BLaER1 treated with 17β-estradiol and CSF1 and Interleukin-3, amounts not matched to agents 10 nM and 100 nM (cell line): ENCODE measurements around the gene PIKFYVE.
A peak's percentile ranks its signal among the peaks of the same experiment; 100 is the strongest.
"Not testable (repeated sequence)": the region's sequence is repeated elsewhere in the genome, so short reads cannot be mapped to it uniquely, and the experiment has no call there.

Source experiments
- H3K27ac ChIP-seq, 11 experiments: shearing (Covaris generic); formaldehyde crosslinking; 2 replicates each; pipeline ENCODE4 v1.8.1; 2022
- H3K27me3 ChIP-seq, 11 experiments: shearing (Covaris generic); formaldehyde crosslinking; 2 replicates each; pipeline ENCODE4 v1.8.1; 2022
- H3K36me3 ChIP-seq, 11 experiments: shearing (Covaris generic); formaldehyde crosslinking; 2 replicates each; pipeline ENCODE4 v1.8.1; 2022
- H3K4me1 ChIP-seq, 10 experiments: shearing (Covaris generic); formaldehyde crosslinking; 2 replicates each; pipeline ENCODE4 v1.8.1; 2022
- H3K4me2 ChIP-seq, 11 experiments: shearing (Covaris generic); formaldehyde crosslinking; 2 replicates each; pipeline ENCODE4 v1.8.1; 2022
- H3K4me3 ChIP-seq, 10 experiments: shearing (Covaris generic); formaldehyde crosslinking; 2 replicates each; pipeline ENCODE4 v1.8.1; 2022
- H3K9ac ChIP-seq, 11 experiments: shearing (Covaris generic); formaldehyde crosslinking; 2 replicates each; pipeline ENCODE4 v1.8.1; 2022
- H3K9me3 ChIP-seq, 11 experiments: shearing (Covaris generic); formaldehyde crosslinking; replicated peaks in 1 of 11; 2 replicates each; pipeline ENCODE4 v1.8.1; 2022
- H4K20me1 ChIP-seq, 11 experiments: shearing (Covaris generic); formaldehyde crosslinking; 2 replicates each; pipeline ENCODE4 v1.8.1; 2022
- Cebpa-rat ChIP-seq, 11 experiments: shearing (Covaris generic); IDR thresholded peaks; 2 replicates each; pipeline ENCODE4 v1.8.1; 2022

Gene PIKFYVE

GRCh38 chr2:208265801-208266552 lies at the start of gene PIKFYVE:
PIKFYVE (plus strand) TSS chr2:208266255; CDS start chr2:208271520, 5,265 bp downstream.
- peaks cover 6 to 20% (median 9%) of the 10 kb centered on the region in 11 experiments; a peak in 18 of 22 replicates for H3K9me3 ChIP-seq
- H3K36me3 ChIP-seq, result peaks cover 5 to 23% (median 20%) of the 10 kb centered on the region in 11 experiments; a peak in 20 of 22 replicates
- TF ChIP-seq Cebpa-rat (IDR thresholded peaks at IDR 0.05), result no peak
- peak within 1 kb of the TSS; percentile 76 to 98 (median 94) for H3K27ac ChIP-seq
- peak within 1 kb of the TSS; percentile 79 to 96 (median 86) for H3K4me3 ChIP-seq
- H3K9ac ChIP-seq, result peak within 1 kb of the TSS; percentile 87 to 98 (median 94)
- peaks cover 13 to 44% (median 38%) of the 10 kb centered on the region in 11 experiments; a peak in 17 of 22 replicates for H4K20me1 ChIP-seq
- H3K4me1 ChIP-seq, result peaks cover 34 to 43% (median 39%) of the 10 kb centered on the region in 10 experiments
- peak within 1 kb of the TSS; percentile 88 to 100 (median 96) for H3K4me2 ChIP-seq
- no peaks in the 10 kb centered on the region for H3K27me3 ChIP-seq

GRCh38 chr2:208221873-208222272 lies 44.2 kb upstream of the PIKFYVE start:
- not testable (repeated sequence) for H3K4me3 ChIP-seq, H3K9me3 ChIP-seq, H4K20me1 ChIP-seq, H3K9ac ChIP-seq, H3K4me1 ChIP-seq, H3K27me3 ChIP-seq, H3K36me3 ChIP-seq, H3K27ac ChIP-seq, H3K4me2 ChIP-seq

- H4K20me1 ChIP-seq, result no peaks in the 10 kb centered on the region
- H3K4me2 ChIP-seq, result no peak overlapping the region
- TF ChIP-seq Cebpa-rat (IDR thresholded peaks at IDR 0.05), result no peak
- peaks cover under 1 to 13% (median 8%) of the 10 kb centered on the region in 11 experiments; a peak in 17 of 22 replicates for H3K9me3 ChIP-seq
- no peak overlapping the region for H3K9ac ChIP-seq
- H3K36me3 ChIP-seq, result no peaks in the 10 kb centered on the region
- H3K4me1 ChIP-seq, result no peaks in the 10 kb centered on the region
- H3K27ac ChIP-seq, result no peak overlapping the region
- H3K4me3 ChIP-seq, result no peak overlapping the region
- H3K27me3 ChIP-seq, result no peaks in the 10 kb centered on the region
Observed at GRCh38 chr2:208222351-208222750, 43.7 kb upstream of the PIKFYVE start.

DNA sequence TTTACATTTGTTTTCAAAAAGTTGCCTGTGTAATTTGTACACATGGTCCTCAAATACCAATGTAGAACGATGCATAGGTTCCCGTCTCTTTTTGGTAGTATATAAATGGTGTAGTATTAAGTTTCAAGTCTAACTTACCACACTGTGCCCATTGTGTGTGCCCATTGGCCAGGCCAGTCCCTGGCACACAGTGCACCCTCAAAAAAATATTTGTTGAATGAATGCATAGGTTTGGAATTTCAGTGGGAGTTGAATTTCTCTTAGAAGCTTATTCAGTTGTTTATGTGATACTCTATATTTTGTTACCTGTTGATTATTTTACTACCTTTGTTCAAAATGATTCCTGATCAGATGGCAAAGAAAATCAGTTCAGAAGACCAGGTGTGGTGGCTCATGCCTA lies 41.3 kb upstream of the PIKFYVE start:
- Histone ChIP-seq H3K36me3 (no peaks in the 10 kb centered on the region), H3K27ac (no peak overlapping the region), H3K4me1 (no peaks in the 10 kb centered on the region), H3K4me3 (no peak overlapping the region), H3K27me3 (no peaks in the 10 kb centered on the region), H3K9ac (no peak overlapping the region), H3K9me3 (peaks cover 7 to 20% (median 15%) of the 10 kb centered on the region in 11 experiments; a peak in 19 of 22 replicates), H3K4me2 (no peak overlapping the region), H4K20me1 (no peaks in the 10 kb centered on the region)
- no peak for TF ChIP-seq Cebpa-rat (IDR thresholded peaks at IDR 0.05)

GRCh38 chr2:208227581-208228232 lies 38.3 kb upstream of the PIKFYVE start:
- H3K4me1 ChIP-seq, result no peaks in the 10 kb centered on the region
- no peaks in the 10 kb centered on the region for H3K27me3 ChIP-seq
- no peaks in the 10 kb centered on the region for H4K20me1 ChIP-seq
- H3K27ac ChIP-seq, result no peak overlapping the region
- no peaks in the 10 kb centered on the region for H3K36me3 ChIP-seq
- TF ChIP-seq Cebpa-rat (IDR thresholded peaks at IDR 0.05), result no peak
- no peak overlapping the region for H3K9ac ChIP-seq
- no peak overlapping the region for H3K4me3 ChIP-seq
- H3K4me2 ChIP-seq, result no peak overlapping the region
- H3K9me3 ChIP-seq, result peaks cover 21 to 42% (median 35%) of the 10 kb centered on the region in 11 experiments

- Histone ChIP-seq H3K27me3 (no peaks in the 10 kb centered on the region), H3K9ac (no peak overlapping the region)
- no peak for TF ChIP-seq Cebpa-rat (IDR thresholded peaks at IDR 0.05)
Observed at GRCh38 chr2:208228476-208228875, 37.6 kb upstream of the PIKFYVE start.

GRCh38 chr2:208234786-208235185 lies 31.3 kb upstream of the PIKFYVE start:
- Histone ChIP-seq H3K9ac (no peak overlapping the region), H3K27ac (no peak overlapping the region), H3K4me2 (no peak overlapping the region), H4K20me1 (no peaks in the 10 kb centered on the region), H3K36me3 (peaks cover 46 to 51% (median 49%) of the 10 kb centered on the region in 11 experiments), H3K9me3 (peaks cover 19 to 43% (median 33%) of the 10 kb centered on the region in 11 experiments), H3K4me1 (no peaks in the 10 kb centered on the region), H3K27me3 (no peaks in the 10 kb centered on the region), H3K4me3 (no peak overlapping the region)
- no peak for TF ChIP-seq Cebpa-rat (IDR thresholded peaks at IDR 0.05)

More at GRCh38 chr2:208228476-208228875, 37.6 kb upstream of the PIKFYVE start:
- H3K4me1 ChIP-seq, result no peaks in the 10 kb centered on the region
- no peaks in the 10 kb centered on the region for H3K36me3 ChIP-seq
- peaks cover 26 to 49% (median 43%) of the 10 kb centered on the region in 11 experiments for H3K9me3 ChIP-seq
- H3K4me2 ChIP-seq, result no peak overlapping the region
- no peaks in the 10 kb centered on the region for H4K20me1 ChIP-seq
- no peak overlapping the region for H3K27ac ChIP-seq
- no peak overlapping the region for H3K4me3 ChIP-seq

DNA sequence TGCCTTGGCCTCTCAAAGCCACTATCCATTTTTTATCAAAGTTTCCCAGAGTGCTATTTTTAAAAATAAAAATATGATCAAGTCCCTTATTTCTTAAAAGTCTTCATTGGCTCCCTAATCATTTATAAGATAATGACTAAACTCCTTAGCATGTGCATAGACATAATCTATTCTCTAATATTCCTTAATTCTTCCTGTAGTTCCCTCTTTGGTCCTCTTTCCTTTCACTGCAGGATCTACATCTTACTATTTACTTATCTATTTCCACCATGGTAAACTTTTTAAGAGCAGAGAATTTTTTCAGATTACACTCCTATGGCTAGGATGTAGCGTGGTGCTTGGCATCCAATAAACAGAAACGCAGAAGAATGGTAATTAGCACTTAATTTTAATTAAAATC lies 30.2 kb upstream of the PIKFYVE start:
- no peak overlapping the region for H3K4me3 ChIP-seq
- H3K9ac ChIP-seq, result no peak overlapping the region
- peaks cover 19 to 33% (median 27%) of the 10 kb centered on the region in 11 experiments for H3K9me3 ChIP-seq
- H3K4me2 ChIP-seq, result no peak overlapping the region
- no peak overlapping the region for H3K27ac ChIP-seq
- TF ChIP-seq Cebpa-rat (IDR thresholded peaks at IDR 0.05), result no peak
- H3K27me3 ChIP-seq, result no peaks in the 10 kb centered on the region
- H4K20me1 ChIP-seq, result no peaks in the 10 kb centered on the region
- peaks cover 56 to 61% (median 60%) of the 10 kb centered on the region in 11 experiments for H3K36me3 ChIP-seq
- no peaks in the 10 kb centered on the region for H3K4me1 ChIP-seq

- Histone ChIP-seq H3K4me2 (no peak overlapping the region), H3K36me3 (peaks cover 97 to 100% (median 99%) of the 10 kb centered on the region in 11 experiments), H3K27me3 (no peaks in the 10 kb centered on the region), H3K9me3 (no peaks in the 10 kb centered on the region), H3K27ac (no peak overlapping the region), H4K20me1 (no peaks in the 10 kb centered on the region), H3K9ac (no peak overlapping the region), H3K4me3 (no peak overlapping the region), H3K4me1 (no peaks in the 10 kb centered on the region)
- TF ChIP-seq Cebpa-rat (IDR thresholded peaks at IDR 0.05), result no peak
Observed at GRCh38 chr2:208239770-208240493, 26.1 kb upstream of the PIKFYVE start.
